BJ (cell line): ENCODE data around the gene VWC2. TPM values are rescaled to one million over a fixed set of nuclear protein-coding genes. Genes with fewer than 3 reads are reported as not detected.

ENCODE experiments used
- CTCF ChIA-PET: fragments of 350-600 bp; formaldehyde crosslinking; extraction: SDS; loops from one replicate; lab custom pipeline; 2021; ENCODE audit warnings: antibody characterized with exemption, inconsistent platforms; lab: Yijun Ruan, JAX
- POLR2A ChIA-PET: fragments of 300-600 bp; sonication (Branson Sonifier 250); formaldehyde crosslinking; extraction: SDS; loops from one replicate; lab custom pipeline; 2021; ENCODE audit warnings: antibody characterized with exemption; lab: Charles Lee
- DNase-seq: peaks from one replicate; pipeline ENCODE4 v3.0.0-alpha.2; 2011; ENCODE audit warnings: low read depth
- H3K27me3 ChIP-seq: 2 replicates; pipeline ENCODE4 v1.6.0; 2011; ENCODE audit warnings: low read length; ENCODE audit not compliant: control insufficient read depth, insufficient read depth
- H3K36me3 ChIP-seq: 2 replicates; pipeline ENCODE4 v1.5.1; 2011; ENCODE audit warnings: low read length; ENCODE audit not compliant: control insufficient read depth, insufficient read depth
- H3K4me3 ChIP-seq: 2 replicates; pipeline ENCODE4 v1.5.1; 2011; ENCODE audit warnings: low read depth, mild to moderate bottlenecking, control low read depth, low read length
- CTCF ChIP-seq: IDR thresholded peaks from 2 replicates; pipeline ENCODE4 v1.5.1; 2011; ENCODE audit warnings: low read depth, mild to moderate bottlenecking, control low read depth, inconsistent platforms, low read length, moderate library complexity; ENCODE audit not compliant: insufficient read depth
- polyA plus RNA-seq: library from polyadenylated mRNA; depleted of rRNA; stranded (reverse); fragments of >200 nt; gene quantifications from 2 replicates; pipeline ENCODE4 v1.2.3, GENCODE V29; 2011

Gene VWC2
- polyA plus RNA-seq, 1 experiment: not detected

GRCh38 chr7:49775065-49775948 is 1.9 kb downstream of the VWC2 start:
- no peak overlapping the region for H3K4me3 ChIP-seq
- TF ChIP-seq CTCF: no peak
- ChIA-PET POLR2A (no interaction called here), CTCF (no interaction called here)
- no peaks in the 10 kb centered on the region for H3K36me3 ChIP-seq
- DNase-seq: no peak
- H3K27me3 ChIP-seq: peaks cover 2% of the 10 kb centered on the region

- Histone ChIP-seq H3K36me3 (no peaks in the 10 kb centered on the region), H3K27me3 (peaks cover 2% of the 10 kb centered on the region), H3K4me3 (no peak overlapping the region)
- POLR2A ChIA-PET: no interaction called here
- no peak for TF ChIP-seq CTCF
- no peak for DNase-seq
- CTCF ChIA-PET: no interaction called here
Observed at GRCh38 chr7:49775949-49776443, 2.6 kb downstream of the VWC2 start.

DNA sequence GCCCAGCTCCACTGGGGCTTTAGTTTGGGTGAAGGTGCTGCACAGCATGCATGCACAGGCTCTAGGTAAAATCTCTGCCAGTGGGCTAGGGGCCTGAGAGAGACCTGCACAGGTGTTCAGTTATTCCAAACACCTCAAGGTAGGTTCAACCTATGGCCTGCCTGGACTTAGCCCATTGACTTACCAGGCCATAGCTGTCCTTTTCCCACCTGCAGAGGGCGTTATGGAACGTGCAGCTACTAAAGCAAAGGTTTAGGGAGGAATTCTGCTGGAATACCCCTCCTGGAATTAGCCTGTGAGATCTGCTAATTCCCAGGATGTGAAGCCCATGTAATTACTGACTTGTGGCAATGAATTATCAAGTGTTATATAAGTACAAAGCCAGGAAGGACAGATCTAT is 3.6 kb downstream of the VWC2 start:
- Histone ChIP-seq H3K36me3 (no peaks in the 10 kb centered on the region), H3K27me3 (peaks cover 2% of the 10 kb centered on the region), H3K4me3 (no peak overlapping the region)
- DNase-seq: no peak
- POLR2A ChIA-PET: no interaction called here
- TF ChIP-seq CTCF: no peak
- CTCF ChIA-PET: no interaction called here

DNA sequence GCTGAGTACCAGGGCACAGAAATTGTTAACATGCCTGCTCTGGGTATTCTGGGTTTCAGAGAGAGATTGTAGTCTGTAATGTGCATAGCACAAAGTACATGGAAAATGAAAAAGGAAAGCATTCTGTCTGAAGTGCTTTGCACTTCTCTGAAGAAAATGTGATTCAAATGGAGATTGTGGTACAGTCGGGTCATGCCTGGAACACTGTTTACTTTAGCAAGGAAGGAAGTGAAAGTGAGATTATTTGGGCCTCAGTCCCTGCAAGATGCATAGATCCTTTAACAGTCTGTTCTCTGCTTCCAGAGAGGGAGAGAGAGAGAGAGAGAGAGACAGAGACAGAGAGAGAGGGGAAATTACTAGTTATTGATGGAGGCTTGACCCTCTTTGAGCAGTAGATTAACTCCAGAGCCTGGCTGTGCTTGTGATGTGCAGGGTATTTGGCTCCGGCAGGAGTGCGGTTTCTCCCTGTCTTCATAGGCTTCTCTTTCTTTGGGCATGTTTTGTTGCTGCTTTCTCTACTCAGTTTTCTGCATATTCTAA is 5.4 kb downstream of the VWC2 start:
- Histone ChIP-seq H3K27me3 (peaks cover 2% of the 10 kb centered on the region), H3K36me3 (no peaks in the 10 kb centered on the region), H3K4me3 (no peak overlapping the region)
- no peak for DNase-seq
- no peak for TF ChIP-seq CTCF
- ChIA-PET CTCF (no interaction called here), POLR2A (no interaction called here)

GRCh38 chr7:49780953-49781352 is 7.5 kb downstream of the VWC2 start:
- no peak overlapping the region for H3K4me3 ChIP-seq
- CTCF ChIA-PET: no interaction called here
- POLR2A ChIA-PET: no interaction called here
- DNase-seq: no peak
- H3K27me3 ChIP-seq: peaks cover under 1% of the 10 kb centered on the region; the same call in 1 of the 2 replicates
- H3K36me3 ChIP-seq: no peaks in the 10 kb centered on the region
- no peak for TF ChIP-seq CTCF
